ENCODE data around the gene PPP1R15B. TPM values are rescaled to one million over a fixed set of nuclear protein-coding genes. Genes with fewer than 3 reads are reported as not detected.

PPP1R15B gene
- total RNA-seq, 1 donor = 23.9 TPM

- H2AFZ ChIP-seq (ENCODE audit: low read length) = no peak overlapping the region
- peaks cover 65% of the 10 kb centered on the region for H3K79me2 ChIP-seq (ENCODE audit: insufficient read depth, low read length)
- peak overlapping the region; percentile 83 for H3K4me3 ChIP-seq (ENCODE audit: insufficient read depth, low read length)
- H3K9me3 ChIP-seq (ENCODE audit: low read depth, low read length) = no peaks in the 10 kb centered on the region
- TF ChIP-seq CTCF (IDR thresholded peaks at IDR 0.05; ENCODE audit: extremely low read depth, low read depth, low read length) = no peak
- H3K36me3 ChIP-seq (ENCODE audit: insufficient read depth, low read length) = peaks cover 17% of the 10 kb centered on the region
- H3K4me1 ChIP-seq (ENCODE audit: insufficient read depth, low read length) = peaks cover 12% of the 10 kb centered on the region
- no peaks in the 10 kb centered on the region for H3K27me3 ChIP-seq (ENCODE audit: insufficient read depth, low read length)
- H4K20me1 ChIP-seq (ENCODE audit: insufficient read depth, low read length) = peaks cover 61% of the 10 kb centered on the region
- peak overlapping the region; percentile 97 for H3K4me2 ChIP-seq (ENCODE audit: insufficient read depth, low read length)
- no peak for DNase-seq (ENCODE audit: insufficient read length, low spot score, missing footprints)
- H3K27ac ChIP-seq (ENCODE audit: low read depth, low read length) = peak overlapping the region; percentile 99
Measured at GRCh38 chr1:204409836-204410687, 1.6 kb downstream of the PPP1R15B start.

- TF ChIP-seq CTCF (IDR thresholded peaks at IDR 0.05; ENCODE audit: extremely low read depth, low read depth, low read length) = no peak
- Histone ChIP-seq H3K36me3 (ENCODE audit: insufficient read depth, low read length) (peaks cover 26% of the 10 kb centered on the region), H3K79me2 (ENCODE audit: insufficient read depth, low read length) (peaks cover 75% of the 10 kb centered on the region), H3K27me3 (ENCODE audit: insufficient read depth, low read length) (no peaks in the 10 kb centered on the region), H3K27ac (ENCODE audit: low read depth, low read length) (peak overlapping the region; percentile 99), H2AFZ (ENCODE audit: low read length) (no peak overlapping the region), H3K9me3 (ENCODE audit: low read depth, low read length) (no peaks in the 10 kb centered on the region), H3K4me3 (ENCODE audit: insufficient read depth, low read length) (peak overlapping the region; percentile 83), H3K4me1 (ENCODE audit: insufficient read depth, low read length) (peaks cover 12% of the 10 kb centered on the region), H3K4me2 (ENCODE audit: insufficient read depth, low read length) (peak overlapping the region; percentile 97), H4K20me1 (ENCODE audit: insufficient read depth, low read length) (peaks cover 69% of the 10 kb centered on the region)
- DNase-seq (ENCODE audit: insufficient read length, low spot score, missing footprints) = no peak
Measured at GRCh38 chr1:204409123-204409522, 2.5 kb downstream of the PPP1R15B start.

- Histone ChIP-seq H3K27ac (ENCODE audit: low read depth, low read length) (peak overlapping the region; percentile 99), H3K9me3 (ENCODE audit: low read depth, low read length) (no peaks in the 10 kb centered on the region)
Measured at GRCh38 chr1:204408602-204409001, 3.0 kb downstream of the PPP1R15B start.

More at GRCh38 chr1:204408602-204409001, 3.0 kb downstream of the PPP1R15B start:
- Histone ChIP-seq H3K4me2 (ENCODE audit: insufficient read depth, low read length) (peak overlapping the region; percentile 97), H4K20me1 (ENCODE audit: insufficient read depth, low read length) (peaks cover 72% of the 10 kb centered on the region), H3K4me1 (ENCODE audit: insufficient read depth, low read length) (peaks cover 12% of the 10 kb centered on the region), H3K4me3 (ENCODE audit: insufficient read depth, low read length) (peak overlapping the region; percentile 83), H3K27me3 (ENCODE audit: insufficient read depth, low read length) (no peaks in the 10 kb centered on the region), H3K79me2 (ENCODE audit: insufficient read depth, low read length) (peaks cover 80% of the 10 kb centered on the region), H3K36me3 (ENCODE audit: insufficient read depth, low read length) (peaks cover 31% of the 10 kb centered on the region), H2AFZ (ENCODE audit: low read length) (no peak overlapping the region)
- TF ChIP-seq CTCF (IDR thresholded peaks at IDR 0.05; ENCODE audit: extremely low read depth, low read depth, low read length) = no peak
- DNase-seq (ENCODE audit: insufficient read length, low spot score, missing footprints) = no peak

All from osteoblast (primary cell).